Cardiac muscle cell (in vitro differentiated cells and primary cell): Measurements from ENCODE around the gene LHCGR. TPM values are rescaled to one million over a fixed set of nuclear protein-coding genes. Genes with fewer than 3 reads are reported as not detected.
A peak's percentile ranks its signal among the peaks of the same experiment; 100 is the strongest.

Experiments
- DNase-seq, 2 donors: peaks; one replicate each; pipeline versions ENCODE4 v3.0.0 to v3.0.0-alpha.2; 2010 to 2017; ENCODE audit warnings: low read depth in 1 of 2, low spot score in 1 of 2
- H3K27ac ChIP-seq: fragments of 200-600 bp; sonication (generic); 2 replicates; pipeline ENCODE4 v1.5.1; 2016
- H3K27me3 ChIP-seq: fragments of 200-600 bp; sonication (generic); 2 replicates; pipeline ENCODE4 v1.6.0; 2016; ENCODE audit warnings: control low read depth
- H3K36me3 ChIP-seq: fragments of 200-600 bp; sonication (generic); 2 replicates; pipeline ENCODE4 v1.5.1; 2016; ENCODE audit warnings: control low read depth
- H3K4me1 ChIP-seq: fragments of 200-600 bp; sonication (generic); 2 replicates; pipeline ENCODE4 v1.8.1; 2017; ENCODE audit warnings: low read depth, mild to moderate bottlenecking, mixed run types
- H3K4me3 ChIP-seq: fragments of 200-600 bp; sonication (generic); 2 replicates; pipeline ENCODE4 v1.5.1; 2016; ENCODE audit warnings: mild to moderate bottlenecking
- H3K9me3 ChIP-seq: fragments of 200-600 bp; sonication (generic); 2 replicates; pipeline ENCODE4 v1.5.1; 2017; ENCODE audit warnings: low read depth, mild to moderate bottlenecking, control low read depth
- polyA plus RNA-seq: library from polyadenylated mRNA; unstranded; fragments of >200 nt; fragmentation: Nextera tagmentation; extraction: Ambion mirVana; gene quantifications from 2 replicates; pipeline ENCODE4 v1.2.1, GENCODE V29; 2016
- total RNA-seq: library from RNA; depleted of rRNA; stranded (reverse); fragments of >200 nt; gene quantifications from 2 replicates; pipeline ENCODE4 v1.2.3, GENCODE V29; 2016
- TF ChIP-seq, protein P1 (sequence below): IDR thresholded peaks from 2 replicates; pipeline ENCODE4 v1.5.1; 2012; ENCODE audit warnings: low read depth, mild to moderate bottlenecking, low read length

The LHCGR gene
- 0.57 TPM in 1 of 2 replicates, not detected in the other for total RNA-seq
- polyA plus RNA-seq, result 0.51 TPM in 1 of 2 replicates, not detected in the other

DNA sequence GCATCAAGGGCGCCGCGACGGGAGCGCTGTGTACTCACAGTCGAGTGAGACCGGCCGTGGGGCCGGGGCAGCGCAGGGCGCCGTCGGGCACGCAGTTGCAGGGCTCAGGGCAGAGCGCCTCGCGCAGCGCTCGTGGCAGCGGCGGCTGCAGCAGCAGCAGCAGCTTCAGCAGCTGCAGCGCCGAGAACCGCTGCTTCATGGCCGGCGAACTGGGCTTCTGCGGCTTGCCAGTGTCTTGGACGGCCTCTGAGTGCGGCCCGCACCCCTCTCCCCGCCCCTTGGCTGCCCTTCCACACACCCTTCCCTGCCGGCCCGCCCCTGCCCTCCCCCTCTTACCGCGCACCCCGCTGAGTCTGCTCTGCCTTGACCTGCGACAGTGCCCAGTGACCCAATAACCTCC lies at the start of gene LHCGR:
Gene LHCGR (minus strand): TSS at position 252 of the 400 bp plus-strand sequence. CDS start 53 bp downstream, at position 199.
- TF ChIP-seq, protein P1, sequence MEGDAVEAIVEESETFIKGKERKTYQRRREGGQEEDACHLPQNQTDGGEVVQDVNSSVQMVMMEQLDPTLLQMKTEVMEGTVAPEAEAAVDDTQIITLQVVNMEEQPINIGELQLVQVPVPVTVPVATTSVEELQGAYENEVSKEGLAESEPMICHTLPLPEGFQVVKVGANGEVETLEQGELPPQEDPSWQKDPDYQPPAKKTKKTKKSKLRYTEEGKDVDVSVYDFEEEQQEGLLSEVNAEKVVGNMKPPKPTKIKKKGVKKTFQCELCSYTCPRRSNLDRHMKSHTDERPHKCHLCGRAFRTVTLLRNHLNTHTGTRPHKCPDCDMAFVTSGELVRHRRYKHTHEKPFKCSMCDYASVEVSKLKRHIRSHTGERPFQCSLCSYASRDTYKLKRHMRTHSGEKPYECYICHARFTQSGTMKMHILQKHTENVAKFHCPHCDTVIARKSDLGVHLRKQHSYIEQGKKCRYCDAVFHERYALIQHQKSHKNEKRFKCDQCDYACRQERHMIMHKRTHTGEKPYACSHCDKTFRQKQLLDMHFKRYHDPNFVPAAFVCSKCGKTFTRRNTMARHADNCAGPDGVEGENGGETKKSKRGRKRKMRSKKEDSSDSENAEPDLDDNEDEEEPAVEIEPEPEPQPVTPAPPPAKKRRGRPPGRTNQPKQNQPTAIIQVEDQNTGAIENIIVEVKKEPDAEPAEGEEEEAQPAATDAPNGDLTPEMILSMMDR, result no peak
- Histone ChIP-seq H3K27me3 (peaks cover 20% of the 10 kb centered on the region), H3K27ac (no peak within 1 kb of the TSS), H3K9me3 (no peaks in the 10 kb centered on the region), H3K4me3 (peak within 1 kb of the TSS; percentile 2), H3K4me1 (peaks cover 4% of the 10 kb centered on the region), H3K36me3 (no peaks in the 10 kb centered on the region)
- DNase-seq, result peak; percentile 40 to 41

DNA sequence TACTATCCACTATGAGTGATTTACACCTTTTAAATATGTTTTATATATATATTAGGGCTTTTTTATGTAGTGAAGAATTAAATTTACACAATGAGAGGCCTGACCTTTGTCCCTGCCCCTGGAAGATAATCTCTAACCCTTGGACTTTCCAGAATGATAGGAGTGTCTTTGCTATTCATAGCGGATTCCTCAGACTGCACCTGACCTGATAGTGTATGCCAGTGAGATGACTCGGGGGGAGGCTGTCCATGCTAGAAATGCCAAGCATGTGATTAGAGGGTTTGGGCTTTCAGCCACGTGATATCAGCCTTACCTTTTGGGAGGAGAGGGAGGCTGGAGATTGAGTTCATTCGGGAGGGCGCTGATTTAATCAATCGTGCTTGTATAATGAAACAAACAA lies 44.1 kb upstream of the LHCGR start:
- no peaks in the 10 kb centered on the region for H3K27me3 ChIP-seq
- TF ChIP-seq, protein P1, result no peak
- H3K9me3 ChIP-seq, result no peaks in the 10 kb centered on the region
- no peak overlapping the region for H3K4me3 ChIP-seq
- H3K4me1 ChIP-seq, result peaks cover 12% of the 10 kb centered on the region
- no peak for DNase-seq
- no peak overlapping the region for H3K27ac ChIP-seq
- H3K36me3 ChIP-seq, result no peaks in the 10 kb centered on the region

DNA sequence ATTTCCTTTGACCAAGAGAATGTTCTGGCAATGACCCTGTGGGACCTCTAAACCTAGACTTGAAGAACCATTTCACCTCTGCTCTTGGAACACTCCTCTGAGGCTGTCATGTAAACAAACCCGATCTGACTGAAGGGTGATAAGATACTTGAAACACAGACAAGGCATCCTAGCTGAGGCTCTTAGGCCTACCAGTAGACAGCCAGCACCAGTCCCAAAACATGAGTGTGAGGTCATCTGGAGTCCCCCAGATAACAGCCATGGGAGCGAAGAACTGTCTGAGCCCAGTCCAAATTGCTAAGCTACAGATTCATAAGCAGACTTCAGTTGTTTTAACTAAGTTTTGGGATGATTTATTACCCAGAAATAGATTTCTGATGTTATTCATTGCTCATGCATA lies 39.5 kb upstream of the LHCGR start:
- Histone ChIP-seq H3K36me3 (no peaks in the 10 kb centered on the region), H3K4me1 (peaks cover 12% of the 10 kb centered on the region), H3K4me3 (no peak overlapping the region), H3K27ac (peak overlapping the region; percentile 2), H3K9me3 (no peaks in the 10 kb centered on the region), H3K27me3 (no peaks in the 10 kb centered on the region)
- peak in 1 of 2 donors; percentile 23 for DNase-seq
- TF ChIP-seq, protein P1, result no peak

DNA sequence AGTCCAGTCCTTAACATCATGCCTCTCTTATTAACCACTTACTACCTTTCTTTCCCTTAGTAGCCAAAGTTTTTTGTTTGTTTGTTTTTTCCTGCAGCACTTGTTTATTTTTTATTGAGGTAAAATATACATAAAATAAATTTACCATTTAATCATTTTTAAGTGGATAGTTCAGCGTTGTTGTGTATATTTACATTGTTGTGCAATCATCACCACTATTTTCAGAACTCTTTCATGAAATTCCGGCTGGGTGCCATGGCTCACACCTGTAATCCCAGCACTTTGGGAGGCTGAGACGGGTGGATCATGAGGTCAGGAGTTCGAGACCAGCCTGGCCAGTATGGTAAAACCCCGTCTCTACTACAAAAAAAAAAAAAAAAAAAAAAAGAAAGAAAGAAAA lies 38.1 kb upstream of the LHCGR start:
- no peak overlapping the region for H3K27ac ChIP-seq
- no peaks in the 10 kb centered on the region for H3K27me3 ChIP-seq
- H3K36me3 ChIP-seq, result no peaks in the 10 kb centered on the region
- TF ChIP-seq, protein P1, result no peak
- DNase-seq, result no peak
- H3K9me3 ChIP-seq, result no peaks in the 10 kb centered on the region
- H3K4me3 ChIP-seq, result no peak overlapping the region
- H3K4me1 ChIP-seq, result peaks cover 4% of the 10 kb centered on the region

DNA sequence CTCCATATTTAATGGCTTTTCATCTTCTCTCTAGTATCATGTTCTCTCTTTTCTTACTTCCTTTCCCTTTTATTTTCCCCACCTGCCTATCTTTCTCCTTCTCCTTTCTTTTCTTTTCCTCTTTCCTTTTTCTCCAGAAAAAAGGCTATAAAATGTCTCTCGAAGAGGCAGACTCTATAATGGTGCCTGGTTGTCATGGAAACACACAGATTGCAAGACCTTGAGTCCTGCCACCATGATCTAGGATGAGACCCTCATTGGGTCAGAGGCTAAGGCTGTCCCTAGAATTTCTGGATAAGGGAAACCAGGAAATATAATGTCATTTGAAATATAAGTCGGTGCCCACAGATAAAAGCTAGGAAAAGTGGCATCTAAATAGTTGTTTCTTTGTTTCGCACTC lies 36.5 kb upstream of the LHCGR start:
- H3K36me3 ChIP-seq, result no peaks in the 10 kb centered on the region
- no peaks in the 10 kb centered on the region for H3K9me3 ChIP-seq
- H3K4me1 ChIP-seq, result peaks cover 4% of the 10 kb centered on the region
- DNase-seq, result no peak
- TF ChIP-seq, protein P1, result no peak
- H3K4me3 ChIP-seq, result no peak overlapping the region
- H3K27ac ChIP-seq, result no peak overlapping the region
- no peaks in the 10 kb centered on the region for H3K27me3 ChIP-seq
